NCI-H446 treated with DMSO at 0.1 percent for 48 hours (cell line): ENCODE data around the gene RAB40AL.

Experiments
- DNase-seq: peaks from one replicate; lab custom pipeline; 2025; lab: John Stamatoyannopoulos, UW

RAB40AL gene

GRCh38 chrX:102983205-102983604 lies 46.1 kb downstream of the RAB40AL start:
- no peak for DNase-seq

- no peak for DNase-seq
Observed at GRCh38 chrX:102985192-102985591, 48.1 kb downstream of the RAB40AL start.
